MG63 (cell line): Measurements from ENCODE around the gene ZNF575. TPM values are rescaled to one million over a fixed set of nuclear protein-coding genes. Genes with fewer than 3 reads are reported as not detected.
"Not testable (repeated sequence)": the region's sequence is repeated elsewhere in the genome, so short reads cannot be mapped to it uniquely, and the experiment has no call there.

Experiments
- DNase-seq: peaks from one replicate; pipeline ENCODE4 v3.0.0-alpha.2; 2020
- H3K27me3 ChIP-seq: fragments of 250-450 bp; sonication (Bioruptor Pico); 2 replicates; pipeline ENCODE4 v1.5.1; 2020; ENCODE audit warnings: mild to moderate bottlenecking, moderate library complexity
- H3K36me3 ChIP-seq: fragments of 250-450 bp; sonication (Bioruptor Pico); 2 replicates; pipeline ENCODE4 v1.5.1; 2020; ENCODE audit warnings: mild to moderate bottlenecking, moderate library complexity
- H3K4me3 ChIP-seq: fragments of 250-450 bp; sonication (Bioruptor Pico); 2 replicates; pipeline ENCODE4 v1.5.1; 2020; ENCODE audit warnings: mild to moderate bottlenecking, moderate library complexity
- H3K9me3 ChIP-seq: fragments of 250-450 bp; sonication (Bioruptor Pico); 2 replicates; pipeline ENCODE4 v1.5.1; 2020; ENCODE audit warnings: mild to moderate bottlenecking, moderate library complexity
- total RNA-seq: library from RNA; depleted of rRNA; stranded (reverse); fragments of >200 nt; shearing (Covaris generic); gene quantifications from 2 replicates; pipeline ENCODE4 v1.2.3, GENCODE V29; 2014; ENCODE audit warnings: low replicate concordance

ZNF575 gene
- total RNA-seq, 1 experiment from 2014 or later: not detected

DNA sequence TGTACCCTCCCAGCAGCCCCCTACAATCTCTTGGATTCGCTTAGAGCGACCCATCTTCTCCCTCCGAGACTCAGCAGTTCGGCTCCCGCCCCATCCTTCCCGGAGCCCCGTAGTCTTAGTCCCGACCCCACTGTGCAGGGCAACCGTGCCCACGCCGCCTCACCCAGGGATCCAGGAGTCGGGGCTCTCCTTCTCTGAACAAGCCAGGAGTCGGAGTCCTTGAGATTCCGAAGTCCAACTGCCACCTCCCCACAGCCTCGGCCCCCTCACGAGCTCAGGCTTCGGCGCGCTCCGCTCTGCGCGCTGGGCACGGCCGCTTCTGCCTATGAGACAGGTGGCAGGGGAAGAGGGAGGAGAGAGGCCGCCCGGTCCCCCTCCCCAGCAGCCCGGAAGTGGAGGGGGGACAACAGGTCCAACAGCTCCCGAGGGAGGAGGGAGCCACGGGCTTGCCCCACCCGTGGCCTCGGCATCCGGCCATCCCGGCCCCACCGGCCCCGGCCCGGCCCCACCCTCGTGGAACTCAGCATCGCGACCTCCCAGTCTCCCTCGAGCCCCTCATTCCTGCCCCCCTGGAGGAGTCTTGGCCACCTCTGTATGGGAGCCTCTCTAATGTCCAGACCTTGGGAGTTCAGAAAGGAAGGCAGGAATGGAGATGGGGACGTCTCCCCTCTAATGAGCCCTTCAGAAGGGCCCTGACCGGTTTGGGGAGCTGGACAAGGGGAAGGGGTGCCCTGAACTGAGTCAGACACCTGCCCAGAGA lies 28.4 kb upstream of the ZNF575 start, which contains the start of gene PHLDB3:
PHLDB3 (minus strand) TSS at position 321 of the 760 bp plus-strand sequence. CDS start 628 bp downstream, outside the sequence.
- Histone ChIP-seq H3K27me3 (no peaks in the 10 kb centered on the region), H3K4me3 (peak within 1 kb of the TSS; percentile 83), H3K9me3 (no peaks in the 10 kb centered on the region), H3K36me3 (peaks cover 15% of the 10 kb centered on the region)
- peak; percentile 26 for DNase-seq

DNA sequence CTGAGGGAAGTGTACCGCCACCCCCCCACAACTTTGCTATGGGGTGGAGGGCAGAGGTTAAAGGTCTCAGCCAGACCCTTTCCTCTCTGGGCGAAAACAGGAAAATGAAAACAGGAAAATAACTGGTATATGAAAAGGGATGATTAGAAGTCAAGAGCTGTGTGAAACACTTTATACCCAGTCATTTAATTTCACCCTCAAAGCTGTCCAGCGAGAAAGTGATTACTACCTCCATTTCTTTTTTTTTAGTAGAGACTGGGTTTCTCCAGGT lies 27.9 kb upstream of the ZNF575 start:
- Histone ChIP-seq H3K9me3 (no peaks in the 10 kb centered on the region), H3K4me3 (no peak overlapping the region), H3K36me3 (peaks cover 17% of the 10 kb centered on the region), H3K27me3 (no peaks in the 10 kb centered on the region)
- no peak for DNase-seq

DNA sequence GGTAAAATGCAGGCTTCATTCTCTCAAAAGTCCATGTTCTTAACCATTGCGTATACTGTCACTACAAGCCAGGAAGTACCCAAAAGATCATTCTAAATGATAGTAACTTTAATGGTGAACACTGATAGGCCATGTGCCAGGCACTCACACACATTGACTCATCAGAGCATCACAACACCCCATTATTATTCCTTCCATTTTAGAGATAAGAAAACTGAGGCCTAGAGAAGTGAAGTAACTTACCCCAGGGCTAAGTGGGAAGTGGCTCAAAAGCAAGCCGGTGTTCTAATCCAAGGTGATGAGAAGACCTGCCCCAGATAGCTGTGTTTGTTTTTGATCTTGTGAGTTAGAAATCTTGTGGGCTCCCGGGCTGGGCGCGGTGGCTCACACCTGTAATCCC lies 27.0 kb upstream of the ZNF575 start:
- H3K4me3 ChIP-seq: no peak overlapping the region

DNA sequence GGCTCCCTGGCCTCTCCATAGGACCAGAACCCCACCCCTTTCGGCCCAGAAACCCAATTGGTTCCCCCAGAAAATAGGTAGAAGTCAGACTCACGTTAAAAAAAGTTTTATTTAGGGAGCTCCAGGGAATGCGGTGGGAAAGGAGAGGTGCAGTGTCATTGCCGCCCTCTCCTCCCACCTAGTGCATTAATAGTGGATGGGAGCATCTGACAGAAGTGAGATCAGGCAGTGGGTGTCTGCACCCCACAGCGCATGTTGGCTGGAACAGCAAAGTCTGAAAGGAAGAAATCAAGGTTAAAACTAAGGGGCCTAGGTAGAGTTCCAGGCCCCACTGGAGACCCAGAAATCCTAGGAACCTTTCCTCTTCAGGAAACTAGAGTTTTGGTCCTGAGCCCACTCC lies 26.4 kb upstream of the ZNF575 start:
- H3K9me3 ChIP-seq: no peaks in the 10 kb centered on the region
- peaks cover 17% of the 10 kb centered on the region for H3K36me3 ChIP-seq
- DNase-seq: no peak

More for the DNA sequence above, 27.0 kb upstream of the ZNF575 start:
- DNase-seq: no peak
- Histone ChIP-seq H3K36me3 (peaks cover 17% of the 10 kb centered on the region), H3K9me3 (no peaks in the 10 kb centered on the region), H3K27me3 (no peaks in the 10 kb centered on the region)

DNA sequence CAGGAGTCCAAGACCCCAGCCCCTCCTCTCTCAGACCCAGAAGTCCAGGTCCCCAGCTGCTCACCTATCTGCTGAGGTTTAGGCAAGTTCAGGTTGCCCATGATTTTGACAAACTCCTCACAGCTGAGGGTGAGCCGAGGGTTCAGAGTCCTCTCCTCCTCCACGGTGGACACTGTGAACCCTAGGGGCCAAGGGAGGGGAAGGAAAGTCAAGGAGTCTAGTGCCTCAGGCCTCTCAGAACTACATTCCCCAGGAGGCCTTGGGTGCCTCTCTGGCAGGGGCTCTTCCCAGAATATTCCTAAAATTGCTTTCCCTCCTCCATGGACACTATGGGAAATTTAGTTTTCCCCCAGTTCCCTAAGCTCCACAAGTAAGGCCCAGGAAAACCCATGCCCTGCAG lies 25.1 kb upstream of the ZNF575 start:
- no peak for DNase-seq
- Histone ChIP-seq H3K9me3 (no peaks in the 10 kb centered on the region), H3K36me3 (peaks cover 17% of the 10 kb centered on the region), H3K27me3 (no peaks in the 10 kb centered on the region), H3K4me3 (no peak overlapping the region)

More for the DNA sequence above, 26.4 kb upstream of the ZNF575 start:
- Histone ChIP-seq H3K4me3 (no peak overlapping the region), H3K27me3 (no peaks in the 10 kb centered on the region)

DNA sequence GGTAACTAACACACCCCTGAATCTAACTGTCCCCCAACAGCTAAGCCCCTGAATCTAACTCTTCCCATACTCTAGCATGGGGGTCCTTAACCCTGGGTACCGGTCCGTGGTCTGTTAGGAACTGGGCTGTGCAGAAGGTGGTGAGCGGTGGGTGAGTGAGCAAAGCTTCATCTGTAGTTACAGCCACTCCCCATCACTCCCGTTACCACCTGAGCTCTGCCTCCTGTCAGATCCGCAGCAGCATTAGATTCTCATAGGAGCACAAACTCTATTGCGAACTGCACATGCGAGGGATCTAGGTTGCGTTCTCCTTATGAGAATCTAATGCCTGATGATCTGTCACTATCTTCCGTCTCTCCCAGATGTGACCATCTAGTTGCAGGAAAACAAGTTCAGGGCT lies 22.3 kb upstream of the ZNF575 start:
- Histone ChIP-seq H3K27me3 (no peaks in the 10 kb centered on the region), H3K4me3 (no peak overlapping the region), H3K36me3 (peaks cover 31% of the 10 kb centered on the region), H3K9me3 (no peaks in the 10 kb centered on the region)
- no peak for DNase-seq

DNA sequence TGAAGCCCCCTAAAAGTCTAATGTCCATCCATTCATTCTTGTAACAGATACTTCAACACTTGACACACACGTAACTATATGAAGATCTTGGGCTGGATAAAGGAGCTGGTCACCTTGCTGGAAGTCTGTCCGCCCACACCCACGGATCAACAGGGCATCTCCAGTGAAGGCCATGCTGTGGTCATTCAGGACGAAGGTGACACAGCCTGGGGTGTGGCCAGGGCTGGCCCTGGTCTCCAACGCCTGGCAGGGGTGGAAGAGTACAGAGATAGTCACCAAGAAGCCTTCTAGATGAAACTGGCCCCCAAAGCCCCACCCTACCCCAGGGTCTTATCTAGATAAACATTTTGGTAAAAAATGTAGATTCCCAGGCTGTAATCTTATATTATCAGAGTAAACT lies 21.7 kb upstream of the ZNF575 start:
- H3K27me3 ChIP-seq: no peaks in the 10 kb centered on the region
- DNase-seq: no peak

DNA sequence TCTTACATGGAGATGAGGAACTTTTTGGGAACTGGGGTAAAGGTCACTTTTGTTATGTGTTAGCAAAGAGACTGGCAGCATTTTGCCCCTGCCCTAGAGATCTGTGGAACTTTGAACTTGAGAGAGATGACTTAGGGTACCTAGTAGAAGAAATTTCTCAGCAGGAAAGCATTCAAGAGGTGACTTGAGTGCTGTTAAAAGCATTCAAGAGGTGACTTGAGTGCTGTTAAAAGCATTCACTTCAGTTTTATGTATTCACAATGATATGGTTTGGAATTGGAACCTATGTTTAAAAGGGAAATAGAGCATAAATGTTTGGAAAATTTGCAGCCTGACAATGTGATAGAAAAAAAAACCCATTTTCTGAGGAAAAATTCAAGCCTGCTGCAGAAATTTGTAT lies 20.6 kb upstream of the ZNF575 start:
- H3K36me3 ChIP-seq: peaks cover 26% of the 10 kb centered on the region
- not testable (repeated sequence) for DNase-seq, H3K4me3 ChIP-seq, H3K27me3 ChIP-seq, H3K9me3 ChIP-seq

More for the DNA sequence above, 21.7 kb upstream of the ZNF575 start:
- H3K36me3 ChIP-seq: peaks cover 26% of the 10 kb centered on the region
- no peaks in the 10 kb centered on the region for H3K9me3 ChIP-seq
- H3K4me3 ChIP-seq: no peak overlapping the region

DNA sequence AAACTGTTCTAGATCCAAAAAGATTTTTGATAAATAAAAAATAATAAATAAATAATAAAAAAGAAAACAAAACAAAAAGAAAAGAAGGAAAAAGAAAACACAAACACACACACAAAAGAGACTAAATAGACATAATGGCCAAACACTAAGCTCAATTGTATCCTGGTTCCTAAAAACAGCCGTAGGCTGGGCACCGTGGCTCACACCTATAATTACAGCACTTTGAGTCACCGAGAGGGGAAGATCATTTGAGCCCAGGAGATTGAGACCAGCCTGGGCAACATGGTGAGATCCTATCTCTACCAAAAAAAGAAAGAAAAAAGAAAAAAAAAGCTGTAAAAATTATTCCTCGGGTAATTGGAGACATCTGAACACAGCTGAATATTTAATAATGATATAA lies 14.9 kb upstream of the ZNF575 start:
- Histone ChIP-seq H3K27me3 (no peaks in the 10 kb centered on the region), H3K4me3 (no peak overlapping the region), H3K9me3 (no peaks in the 10 kb centered on the region), H3K36me3 (peaks cover 14% of the 10 kb centered on the region)
- DNase-seq: no peak

DNA sequence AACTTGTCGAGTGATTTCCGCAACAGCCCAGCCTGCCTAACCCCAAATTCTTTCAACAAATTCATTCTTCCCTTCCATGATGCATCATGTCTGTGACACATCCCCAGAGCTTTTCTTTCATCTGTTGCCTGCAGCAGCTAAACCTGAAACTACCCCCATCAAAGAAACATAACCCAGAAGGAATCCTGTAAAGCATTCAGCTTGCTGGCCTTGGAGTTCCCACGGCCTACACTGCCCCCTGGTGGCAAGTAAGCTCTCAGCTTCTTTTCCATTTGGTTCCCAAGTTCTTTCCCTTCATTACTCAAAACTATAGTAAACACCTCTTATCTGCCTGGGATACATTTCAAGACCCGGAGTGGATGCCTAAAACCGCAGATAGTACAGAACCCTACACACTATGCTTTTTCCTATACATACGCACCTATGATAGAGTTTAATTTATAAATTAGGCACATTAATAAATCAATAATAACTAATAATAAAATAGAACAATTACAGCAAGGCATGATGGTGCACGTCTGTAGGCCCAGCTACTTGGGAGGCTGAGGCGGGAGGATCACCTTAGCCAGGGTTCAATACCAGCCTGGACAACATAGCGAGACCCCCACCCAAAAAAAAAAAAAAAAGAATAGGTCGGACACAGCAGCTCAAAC lies 13.4 kb upstream of the ZNF575 start:
- Histone ChIP-seq H3K36me3 (peaks cover 9% of the 10 kb centered on the region), H3K4me3 (no peak overlapping the region), H3K27me3 (no peaks in the 10 kb centered on the region), H3K9me3 (no peaks in the 10 kb centered on the region)
- peak; percentile 75 for DNase-seq

DNA sequence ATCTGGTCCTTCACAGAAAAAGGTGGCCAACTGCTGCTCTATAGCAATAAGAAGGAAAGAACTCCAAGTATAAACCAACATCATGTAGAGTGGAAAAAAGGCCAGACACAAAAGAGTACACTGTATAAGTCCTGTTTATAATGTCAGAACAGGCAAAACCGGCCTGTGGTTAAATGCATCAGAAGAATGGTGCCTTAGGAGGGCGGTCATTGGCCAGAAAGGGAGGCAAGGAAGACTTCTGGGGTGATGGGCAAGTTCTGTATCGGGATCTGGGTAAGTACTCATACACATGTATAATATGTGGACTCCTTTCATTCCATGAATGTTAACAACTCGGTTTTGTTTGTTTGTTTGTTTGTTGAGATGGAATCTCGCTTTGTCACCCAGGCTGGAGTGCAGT lies 10.1 kb upstream of the ZNF575 start:
- Histone ChIP-seq H3K9me3 (no peaks in the 10 kb centered on the region), H3K36me3 (no peaks in the 10 kb centered on the region; the same call in none of the 2 replicates), H3K4me3 (no peak overlapping the region), H3K27me3 (no peaks in the 10 kb centered on the region)
- DNase-seq: no peak

DNA sequence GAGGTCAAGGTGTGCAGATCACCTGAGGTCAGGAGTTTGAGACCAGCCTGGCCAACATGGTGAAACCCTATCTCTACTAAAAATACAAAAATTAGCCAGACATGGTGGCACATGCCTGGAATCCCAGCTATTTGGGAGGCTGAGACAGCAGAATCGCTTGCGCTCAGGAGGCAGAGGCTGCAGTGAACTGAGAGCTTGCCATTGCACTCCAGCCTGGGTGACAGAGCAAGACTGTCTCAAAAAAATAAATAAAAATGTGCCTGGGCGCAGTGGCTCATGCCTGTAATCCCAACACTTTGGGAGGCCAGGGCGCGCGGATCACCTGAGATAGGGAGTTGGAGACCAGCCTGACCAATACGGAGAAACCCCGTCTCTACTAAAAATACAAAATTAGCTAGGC lies 9.3 kb upstream of the ZNF575 start:
- H3K9me3 ChIP-seq, H3K27me3 ChIP-seq, H3K36me3 ChIP-seq, H3K4me3 ChIP-seq, DNase-seq: not testable (repeated sequence)

DNA sequence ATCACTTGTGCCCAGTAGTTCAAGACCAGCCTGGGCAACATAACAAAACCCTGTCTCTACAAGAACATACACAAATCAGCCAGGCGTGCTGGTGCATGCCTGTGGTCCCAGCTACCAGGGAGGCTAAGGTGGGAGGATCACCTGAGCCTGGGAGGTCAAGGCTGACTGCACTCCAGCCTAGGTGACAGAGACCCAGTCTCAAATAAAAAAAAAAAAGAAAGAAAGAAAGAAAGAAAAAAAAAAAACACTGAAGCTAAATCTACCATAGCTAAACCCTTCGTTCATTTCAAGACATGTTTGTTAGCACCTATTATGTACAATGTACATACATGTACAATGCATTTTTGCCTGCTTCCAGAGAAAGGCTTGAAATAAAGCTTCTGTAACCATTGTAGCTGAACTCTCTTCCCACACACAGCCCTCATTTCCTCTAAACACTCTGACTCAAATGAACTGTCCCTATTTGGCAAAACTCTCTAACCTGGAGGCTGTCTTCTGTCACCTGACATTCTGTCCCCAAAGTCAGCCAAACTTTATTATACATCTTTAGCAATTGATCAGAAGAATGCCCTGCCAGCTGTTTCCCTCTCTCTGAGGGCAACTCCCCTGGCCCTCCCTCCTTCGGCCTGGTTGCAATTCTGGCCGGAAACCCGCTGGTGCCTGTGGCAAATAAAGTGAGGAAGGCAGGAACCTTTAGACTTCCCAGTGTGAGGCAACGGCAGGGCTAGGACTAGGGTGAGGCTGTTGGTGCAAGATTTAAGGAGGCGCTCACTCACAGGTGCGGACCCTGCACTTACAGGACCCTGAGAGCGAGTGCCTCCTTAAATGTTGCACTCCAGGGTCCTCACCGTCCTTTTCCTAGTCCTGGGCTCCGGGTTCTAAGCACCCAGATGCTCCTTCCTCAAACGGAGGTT lies 7.8 kb upstream of the ZNF575 start:
- Histone ChIP-seq H3K4me3 (peak overlapping the region; percentile 93), H3K36me3 (no peaks in the 10 kb centered on the region; the same call in none of the 2 replicates), H3K9me3 (no peaks in the 10 kb centered on the region), H3K27me3 (no peaks in the 10 kb centered on the region)
- no peak for DNase-seq

DNA sequence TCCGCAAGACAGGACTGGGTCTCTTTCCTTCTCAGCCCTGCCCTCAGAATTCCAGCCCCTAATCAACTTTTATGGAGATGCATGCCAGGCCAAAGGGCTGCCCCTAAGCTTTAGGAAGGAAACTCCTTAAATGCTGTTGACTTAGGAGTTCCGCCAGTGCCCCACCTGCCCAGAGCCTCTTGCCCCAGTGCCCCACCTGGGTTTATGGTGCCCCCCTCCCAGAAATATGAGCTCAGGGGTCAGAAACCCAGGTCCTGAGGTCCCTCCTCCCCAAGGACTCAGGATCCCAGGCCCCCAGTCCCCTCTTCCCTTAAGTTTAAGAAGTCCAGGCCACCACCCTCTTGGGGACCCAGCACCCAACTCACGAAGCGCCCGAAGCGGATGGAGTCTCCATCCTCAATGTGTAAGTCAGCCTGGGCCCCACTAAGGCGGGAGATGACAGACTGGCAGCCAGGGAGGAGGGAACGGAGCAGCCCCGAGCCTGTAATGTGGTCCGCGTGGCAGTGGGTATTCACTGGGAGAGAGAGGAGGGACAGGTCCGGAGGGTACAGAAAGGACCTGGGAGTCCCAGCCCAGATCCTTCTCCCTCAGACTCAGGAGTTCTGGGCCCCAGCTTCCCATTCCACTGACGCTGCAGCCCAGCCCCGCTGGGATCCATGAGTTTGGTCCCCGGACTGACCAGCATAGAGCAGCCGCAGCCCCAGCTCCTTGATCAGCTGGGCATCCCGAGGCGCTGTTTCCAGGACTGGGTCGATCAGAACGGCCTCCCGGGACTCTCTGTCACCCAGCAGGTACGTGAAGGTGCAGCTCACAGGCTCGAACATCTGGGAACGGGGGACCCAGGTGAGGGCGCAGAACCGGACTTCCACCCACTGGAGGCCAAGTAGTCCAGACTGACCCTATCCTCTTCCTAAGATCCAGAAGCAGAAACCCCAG lies 6.9 kb upstream of the ZNF575 start:
- Histone ChIP-seq H3K36me3 (no peaks in the 10 kb centered on the region; the same call in none of the 2 replicates), H3K4me3 (peak overlapping the region; percentile 93), H3K9me3 (no peaks in the 10 kb centered on the region), H3K27me3 (no peaks in the 10 kb centered on the region)
- DNase-seq: no peak

DNA sequence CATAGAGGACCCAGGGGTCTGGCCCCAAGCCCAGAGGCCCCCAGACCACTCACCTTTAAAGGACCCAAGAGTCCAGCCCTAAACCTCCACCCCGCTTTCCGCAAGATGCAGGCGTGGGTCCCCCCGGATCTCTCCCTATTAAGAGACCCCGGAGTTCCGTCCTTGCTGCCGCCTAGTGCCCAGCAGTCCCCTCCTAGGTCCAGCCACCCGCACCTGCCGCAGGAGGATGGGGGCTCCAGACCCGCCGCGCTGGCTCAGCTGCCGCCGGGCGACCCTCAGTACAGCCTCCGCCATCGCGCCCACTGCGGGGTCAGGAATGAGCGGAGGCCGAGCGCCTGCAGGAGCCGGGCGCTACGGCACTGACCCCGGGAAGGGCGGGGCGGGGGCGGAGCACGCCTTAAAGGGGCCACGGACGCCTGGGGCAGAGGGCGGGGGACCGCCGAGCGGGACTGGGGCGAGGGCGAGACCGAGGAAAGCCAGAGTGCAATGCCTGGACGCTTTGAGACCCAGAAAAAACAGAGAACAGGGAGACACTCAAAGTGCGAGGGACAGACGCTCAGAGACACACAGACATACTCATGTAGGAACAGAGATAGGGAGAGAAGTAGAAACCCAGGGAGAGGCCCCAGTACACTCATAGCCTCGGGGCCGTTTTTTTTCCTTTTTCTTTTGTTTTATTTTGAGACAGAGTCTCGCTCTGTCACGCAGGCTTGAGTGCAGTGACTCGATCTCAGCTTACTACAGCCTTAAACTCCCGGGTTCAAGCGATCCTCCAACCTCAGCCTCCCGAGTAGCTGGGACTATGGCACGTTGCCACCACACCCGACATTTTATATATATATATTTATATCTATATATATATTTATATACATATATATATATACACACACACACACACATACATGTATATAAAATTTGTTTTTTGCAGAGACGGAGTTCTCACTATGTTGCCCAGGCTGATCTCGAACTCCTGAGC lies 5.8 kb upstream of the ZNF575 start, which contains the start of gene ETHE1:
ETHE1 (minus strand) TSS at position 318 of the 976 bp plus-strand sequence; CDS start at position 294, 24 bp downstream.
- DNase-seq: peak; percentile 89
- H3K4me3 ChIP-seq: peak within 1 kb of the TSS; percentile 93
- no peaks in the 10 kb centered on the region for H3K9me3 ChIP-seq
- no peaks in the 10 kb centered on the region; the same call in none of the 2 replicates for H3K36me3 ChIP-seq
- no peaks in the 10 kb centered on the region for H3K27me3 ChIP-seq
